HEK293 (cell line): Measurements from ENCODE around the gene SERGEF.

ENCODE experiments used
- CTCF ChIA-PET: fragments of 350-600 bp; formaldehyde crosslinking; extraction: SDS; loops from one replicate; lab custom pipeline; 2021; ENCODE audit warnings: antibody characterized with exemption; lab: Yijun Ruan, JAX
- POLR2A ChIA-PET: fragments of 300-600 bp; formaldehyde crosslinking; extraction: SDS; loops from one replicate; lab custom pipeline; 2020; ENCODE audit warnings: antibody characterized with exemption, inconsistent platforms; lab: Yijun Ruan, JAX
- H3K27ac ChIP-seq: fragments of 200-500 bp; sonication (Bioruptor generic); 2 replicates; pipeline ENCODE4 v1.5.1; 2014; ENCODE audit warnings: low read depth, low read length, control low read depth, inconsistent platforms; ENCODE audit errors: extremely low read depth
- H3K36me3 ChIP-seq, 2 experiments: fragments of 200-500 bp in 1 of 2; sonication (Bioruptor generic) in 1 of 2; 1 replicate in 1 of 2; 2 replicates in 1 of 2; pipeline ENCODE4 v1.5.1; 2014 to 2017; ENCODE audit warnings: inconsistent platforms in 2 of 2, low read length in 2 of 2; ENCODE audit not compliant: control insufficient read depth in 2 of 2, insufficient read depth in 1 of 2
- H3K4me1 ChIP-seq: fragments of 200-500 bp; sonication (Bioruptor generic); 2 replicates; pipeline ENCODE4 v1.5.1; 2014; ENCODE audit warnings: mild to moderate bottlenecking, low read length, inconsistent platforms; ENCODE audit not compliant: control insufficient read depth, insufficient read depth
- H3K4me3 ChIP-seq: 2 replicates; pipeline ENCODE4 v1.5.1; 2011; ENCODE audit warnings: low read depth, mild to moderate bottlenecking, control low read depth, low read length, moderate library complexity
- H3K9me3 ChIP-seq: fragments of 200-500 bp; sonication (Bioruptor generic); 2 replicates; pipeline ENCODE4 v1.5.1; 2014; ENCODE audit warnings: low read depth, low read length, inconsistent platforms; ENCODE audit not compliant: control insufficient read depth, insufficient read depth
- TSHZ1 ChIP-seq: fragments of 450-650 bp; formaldehyde crosslinking; IDR thresholded peaks from 2 replicates; pipeline ENCODE4 v1.5.1; 2016; ENCODE audit warnings: missing biosample characterization, missing genetic modification characterization, borderline replicate concordance
- WT1 ChIP-seq: fragments of 450-650 bp; formaldehyde crosslinking; IDR thresholded peaks from 2 replicates; pipeline ENCODE4 v1.5.1; 2016; ENCODE audit warnings: missing biosample characterization, missing genetic modification characterization
- ZBTB20 ChIP-seq: fragments of 450-650 bp; formaldehyde crosslinking; IDR thresholded peaks from 2 replicates; pipeline ENCODE4 v1.5.1; 2016; ENCODE audit warnings: missing biosample characterization, missing genetic modification characterization
- ZFP69B ChIP-seq: fragments of 450-650 bp; formaldehyde crosslinking; IDR thresholded peaks from 2 replicates; pipeline ENCODE4 v1.5.1; 2016; ENCODE audit warnings: missing biosample characterization, missing genetic modification characterization
- ZNF10 ChIP-seq: fragments of 450-650 bp; formaldehyde crosslinking; IDR thresholded peaks from 2 replicates; pipeline ENCODE4 v1.5.1; 2017; ENCODE audit warnings: missing biosample characterization, missing genetic modification characterization
- ZNF140 ChIP-seq: fragments of 450-650 bp; formaldehyde crosslinking; IDR thresholded peaks from 2 replicates; pipeline ENCODE4 v1.5.1; 2016; ENCODE audit warnings: missing biosample characterization, missing genetic modification characterization
- ZNF148 ChIP-seq: fragments of 450-650 bp; formaldehyde crosslinking; IDR thresholded peaks from 2 replicates; pipeline ENCODE4 v1.5.0; 2017; ENCODE audit warnings: missing biosample characterization, missing genetic modification characterization, borderline replicate concordance
- ZNF248 ChIP-seq: fragments of 450-650 bp; formaldehyde crosslinking; IDR thresholded peaks from 2 replicates; pipeline ENCODE4 v1.5.1; 2017; ENCODE audit warnings: missing biosample characterization, missing genetic modification characterization
- ZNF292 ChIP-seq: fragments of 450-650 bp; formaldehyde crosslinking; IDR thresholded peaks from 2 replicates; pipeline ENCODE4 v1.5.1; 2016; ENCODE audit warnings: low read depth, missing biosample characterization, missing genetic modification characterization, borderline replicate concordance
- ZNF324 ChIP-seq: fragments of 450-650 bp; formaldehyde crosslinking; IDR thresholded peaks from 2 replicates; pipeline ENCODE4 v1.5.1; 2016; ENCODE audit warnings: missing biosample characterization, missing genetic modification characterization
- ZNF341 ChIP-seq: fragments of 450-650 bp; formaldehyde crosslinking; IDR thresholded peaks from 2 replicates; pipeline ENCODE4; 2016; ENCODE audit warnings: low read depth, missing biosample characterization, missing genetic modification characterization
- ZNF645 ChIP-seq: fragments of 450-650 bp; formaldehyde crosslinking; IDR thresholded peaks from 2 replicates; pipeline ENCODE4; 2016; ENCODE audit warnings: missing biosample characterization, missing genetic modification characterization
- ZNF658 ChIP-seq: fragments of 450-650 bp; formaldehyde crosslinking; IDR thresholded peaks from 2 replicates; pipeline ENCODE4; 2016; ENCODE audit warnings: missing biosample characterization, missing genetic modification characterization
- ZNF707 ChIP-seq: fragments of 450-650 bp; formaldehyde crosslinking; IDR thresholded peaks from 2 replicates; pipeline ENCODE4 v1.5.1; 2016; ENCODE audit warnings: missing biosample characterization, missing genetic modification characterization
- ZNF785 ChIP-seq: fragments of 450-650 bp; formaldehyde crosslinking; IDR thresholded peaks from 2 replicates; pipeline ENCODE4 v1.5.1; 2016; ENCODE audit warnings: missing biosample characterization, missing genetic modification characterization
- ZNF837 ChIP-seq: fragments of 450-650 bp; formaldehyde crosslinking; IDR thresholded peaks from 2 replicates; pipeline ENCODE4 v1.5.1; 2016; ENCODE audit warnings: missing biosample characterization, missing genetic modification characterization
- ZSCAN4 ChIP-seq: fragments of 450-650 bp; formaldehyde crosslinking; IDR thresholded peaks from 2 replicates; pipeline ENCODE4 v1.5.1; 2017; ENCODE audit warnings: missing biosample characterization, missing genetic modification characterization

SERGEF gene

GRCh38 chr11:17838102-17838501, 174.7 kb downstream of the SERGEF start:
- ChIA-PET POLR2A (no interaction called here), CTCF (no interaction called here)
- Histone ChIP-seq H3K27ac (no peak overlapping the region), H3K36me3 (no peaks in the 10 kb centered on the region), H3K9me3 (no peaks in the 10 kb centered on the region), H3K4me3 (no peak overlapping the region)
- no peak for TF ChIP-seq TSHZ1 (tag by site-specific recombination)
- TF ChIP-seq ZNF785 (tag by site-specific recombination), result no peak
- no peak for TF ChIP-seq WT1
- no peak for TF ChIP-seq ZNF248 (tag by site-specific recombination)
- TF ChIP-seq, all 188 proteins: peak for 0
- H3K4me1 ChIP-seq, result no peaks in the 10 kb centered on the region

- Histone ChIP-seq H3K9me3 (no peaks in the 10 kb centered on the region), H3K4me1 (no peaks in the 10 kb centered on the region), H3K27ac (no peak overlapping the region), H3K36me3 (no peaks in the 10 kb centered on the region), H3K4me3 (no peak overlapping the region)
- TF ChIP-seq ZNF707 (no peak), ZNF837 (tag by site-specific recombination) (no peak), ZNF292 (tag by site-specific recombination) (no peak), ZBTB20 (no peak), ZNF324 (tag by site-specific recombination) (no peak), ZNF645 (tag by site-specific recombination) (no peak), ZNF140 (no peak), ZFP69B (tag by site-specific recombination) (no peak), ZNF10 (no peak), ZNF658 (no peak), ZSCAN4 (no peak), ZNF341 (tag by site-specific recombination) (no peak), ZNF148 (tag by site-specific recombination) (no peak)
- ChIA-PET CTCF (interaction anchor here (0.5 kb wide), 1 partner anchor 560 kb away, joined by 5 read pairs; no protein-coding TSS in a partner anchor), POLR2A (no interaction called here)
These were observed 181.0 kb downstream of the SERGEF start for GRCh38 chr11:17831883-17832282.
